ENCODE measurements around the gene NTNG2. TPM values are rescaled to one million over a fixed set of nuclear protein-coding genes. Genes with fewer than 3 reads are reported as not detected.

The NTNG2 gene
- total RNA-seq, 1 donor from 2014 or later: 1.0 TPM

DNA sequence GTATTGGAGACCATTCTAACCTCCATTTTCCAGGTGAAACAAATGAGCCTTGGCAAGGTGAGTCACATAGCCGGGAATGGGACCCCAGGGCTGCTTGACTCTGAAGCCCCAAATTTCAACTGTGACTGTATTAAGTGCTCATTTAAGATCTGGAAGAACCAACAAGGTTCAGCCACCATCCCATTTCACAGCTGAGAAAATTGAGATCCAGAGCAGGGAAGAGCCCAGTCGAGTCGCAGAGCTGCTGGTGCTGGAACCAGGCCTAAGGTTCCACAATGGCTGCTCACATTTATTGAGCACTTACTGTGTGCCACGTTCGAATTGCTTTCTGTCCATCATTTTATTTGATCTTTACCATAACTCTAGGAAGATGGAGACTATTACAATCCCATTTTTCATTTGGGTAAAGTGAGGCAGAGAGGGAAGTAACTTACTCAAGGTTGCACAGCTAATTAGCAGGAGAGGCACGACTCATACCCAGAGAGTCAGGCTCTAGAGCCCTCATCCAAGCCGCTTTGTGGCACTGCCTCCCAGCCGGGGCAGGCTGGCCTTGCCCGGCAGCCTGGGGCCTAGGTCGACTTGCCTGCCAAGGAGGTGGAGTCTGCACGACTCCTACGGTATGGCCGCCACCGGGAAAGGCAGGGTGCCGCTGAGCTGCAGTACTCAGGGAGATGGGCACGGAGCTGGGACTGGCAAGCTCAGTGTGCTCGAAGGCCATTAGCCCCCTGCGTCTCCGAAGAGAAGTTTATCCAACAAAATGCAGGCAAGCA is 4.3 kb upstream of the NTNG2 start:
- Mint-ChIP-seq H3K27ac (no peak overlapping the region), H3K4me1 (peaks cover 19% of the 10 kb centered on the region), H3K36me3 (peaks cover 1% of the 10 kb centered on the region), H3K4me3 (no peak overlapping the region), H3K27me3 (ENCODE audit: insufficient read depth, low read depth) (peaks cover 34% of the 10 kb centered on the region), H3K9me3 (peaks cover 2% of the 10 kb centered on the region)
- no peaks in the 10 kb centered on the region for H3K36me3 ChIP-seq
- TF ChIP-seq EZH2 (IDR thresholded peaks at IDR 0.05): no peak
- no peak for TF ChIP-seq CTCF (IDR thresholded peaks at IDR 0.05)
- TF ChIP-seq EZH2phosphoT487 (IDR thresholded peaks at IDR 0.05): no peak
- H3K9me3 ChIP-seq (ENCODE audit: low read depth): no peaks in the 10 kb centered on the region
- no peak overlapping the region for H3K4me2 ChIP-seq
- peaks cover 14% of the 10 kb centered on the region for H4K20me1 ChIP-seq (ENCODE audit: low read depth)
- H2AFZ ChIP-seq (replicated peaks): no peak overlapping the region
- peaks cover 81% of the 10 kb centered on the region for H3K27me3 ChIP-seq
- no peak overlapping the region for H3K9ac ChIP-seq
- peaks cover 11% of the 10 kb centered on the region for H3F3A ChIP-seq (ENCODE audit: low read depth)
- DNase-seq (ENCODE audit: low spot score): no peak
- H3K4me1 ChIP-seq: peaks cover 18% of the 10 kb centered on the region
- no peak overlapping the region for H3K27ac ChIP-seq
- no peak overlapping the region for H3K4me3 ChIP-seq
- H3K79me2 ChIP-seq (ENCODE audit: low read depth): no peaks in the 10 kb centered on the region

DNA sequence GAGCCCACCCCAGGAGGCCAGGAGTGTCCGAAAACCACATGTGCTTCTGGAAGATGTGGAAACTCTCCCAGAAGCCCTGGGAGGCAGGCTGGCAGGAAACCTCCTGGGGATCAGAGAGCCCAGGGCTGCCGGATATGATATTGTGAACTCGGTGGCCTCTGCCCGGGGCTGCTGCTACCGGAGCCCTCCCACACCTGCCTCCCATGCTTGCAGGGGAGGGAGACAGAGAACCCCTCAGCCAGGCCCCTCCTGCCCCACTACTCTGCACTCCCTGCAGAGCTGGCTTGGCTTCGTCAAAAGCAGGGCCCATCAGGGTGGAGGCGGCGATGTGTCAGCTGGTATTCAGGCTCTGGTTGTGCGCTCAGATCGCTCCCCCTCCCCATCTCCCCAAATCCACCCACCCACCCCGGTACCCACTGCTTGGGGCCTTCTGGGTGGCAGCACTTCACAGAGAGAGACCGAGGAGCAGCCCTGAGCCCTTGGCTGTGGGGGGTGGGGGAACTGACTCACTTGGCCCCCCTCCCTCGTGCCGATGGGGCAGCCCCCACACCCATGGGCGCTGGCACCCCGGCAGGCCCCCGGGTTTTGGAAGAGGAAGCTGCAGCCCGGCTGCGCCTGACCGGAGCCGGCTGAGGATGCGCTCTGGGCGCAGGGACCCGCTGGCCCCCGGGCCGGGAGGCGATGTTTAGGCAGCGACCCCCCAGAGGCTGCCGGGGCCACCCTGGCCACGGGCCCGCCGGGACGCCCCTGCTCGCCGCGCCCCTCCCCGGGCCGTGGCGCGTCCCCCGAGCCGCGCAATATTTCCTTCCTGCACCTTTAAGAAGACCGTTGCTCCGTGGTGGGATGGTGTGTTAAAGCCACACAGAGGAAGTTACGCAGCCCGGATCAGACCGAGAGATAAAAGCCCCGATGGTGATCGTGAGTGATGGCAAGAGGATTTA is 786 bp upstream of the NTNG2 start:
- Histone ChIP-seq H3K79me2 (ENCODE audit: low read depth) (no peaks in the 10 kb centered on the region), H3K9me3 (ENCODE audit: low read depth) (no peaks in the 10 kb centered on the region), H3K36me3 (no peaks in the 10 kb centered on the region), H4K20me1 (ENCODE audit: low read depth) (peaks cover 45% of the 10 kb centered on the region), H3K27ac (no peak overlapping the region), H3K27me3 (peaks cover 96% of the 10 kb centered on the region), H3K4me3 (peak overlapping the region; percentile 74), H3K4me1 (peaks cover 23% of the 10 kb centered on the region), H3F3A (ENCODE audit: low read depth) (peaks cover 27% of the 10 kb centered on the region), H3K4me2 (peak overlapping the region; percentile 100), H2AFZ (replicated peaks) (peak overlapping the region; percentile 69), H3K9ac (no peak overlapping the region)
- Mint-ChIP-seq H3K4me3 (peak overlapping the region; percentile 98), H3K4me1 (peaks cover 23% of the 10 kb centered on the region), H3K27me3 (ENCODE audit: insufficient read depth, low read depth) (peaks cover 53% of the 10 kb centered on the region), H3K27ac (no peak overlapping the region), H3K9me3 (peaks cover 2% of the 10 kb centered on the region), H3K36me3 (peaks cover 1% of the 10 kb centered on the region)
- peak; percentile 76 for DNase-seq (ENCODE audit: low spot score)
- peak; percentile 72 for TF ChIP-seq EZH2 (IDR thresholded peaks at IDR 0.05)
- peak; percentile 65 for TF ChIP-seq EZH2phosphoT487 (IDR thresholded peaks at IDR 0.05)
- no peak for TF ChIP-seq CTCF (IDR thresholded peaks at IDR 0.05)

- Mint-ChIP-seq H3K36me3 (peaks cover 1% of the 10 kb centered on the region), H3K27me3 (ENCODE audit: insufficient read depth, low read depth) (peaks cover 65% of the 10 kb centered on the region), H3K27ac (no peak overlapping the region), H3K9me3 (peaks cover 2% of the 10 kb centered on the region), H3K4me1 (peaks cover 39% of the 10 kb centered on the region), H3K4me3 (peak overlapping the region; percentile 94)
- Histone ChIP-seq H3F3A (ENCODE audit: low read depth) (peaks cover 27% of the 10 kb centered on the region), H3K4me3 (peak overlapping the region; percentile 74), H3K9me3 (ENCODE audit: low read depth) (no peaks in the 10 kb centered on the region), H3K79me2 (ENCODE audit: low read depth) (no peaks in the 10 kb centered on the region), H4K20me1 (ENCODE audit: low read depth) (peaks cover 50% of the 10 kb centered on the region), H3K27me3 (peaks cover 98% of the 10 kb centered on the region), H3K27ac (no peak overlapping the region), H2AFZ (replicated peaks) (no peak overlapping the region), H3K36me3 (no peaks in the 10 kb centered on the region), H3K9ac (no peak overlapping the region), H3K4me2 (peak overlapping the region; percentile 100), H3K4me1 (peaks cover 23% of the 10 kb centered on the region)
- TF ChIP-seq EZH2 (IDR thresholded peaks at IDR 0.05) (peak; percentile 74), CTCF (IDR thresholded peaks at IDR 0.05) (no peak), EZH2phosphoT487 (IDR thresholded peaks at IDR 0.05) (no peak)
- DNase-seq (ENCODE audit: low spot score): peak; percentile 51
Measured at GRCh38 chr9:132162764-132163456, 1.1 kb downstream of the NTNG2 start.
